HL-60 (cell line): ENCODE results near the gene MYH11.

Experiments
- POLR2AphosphoS5 ChIP-seq: IDR thresholded peaks from 2 replicates; pipeline ENCODE4 v1.6.1; 2012; ENCODE audit warnings: low read depth
- TF ChIP-seq, protein P1 (sequence below): IDR thresholded peaks from one replicate; pipeline ENCODE4 v1.5.1; 2011; ENCODE audit warnings: low read length, control low read depth, inconsistent platforms; ENCODE audit not compliant: insufficient read depth

DNA sequence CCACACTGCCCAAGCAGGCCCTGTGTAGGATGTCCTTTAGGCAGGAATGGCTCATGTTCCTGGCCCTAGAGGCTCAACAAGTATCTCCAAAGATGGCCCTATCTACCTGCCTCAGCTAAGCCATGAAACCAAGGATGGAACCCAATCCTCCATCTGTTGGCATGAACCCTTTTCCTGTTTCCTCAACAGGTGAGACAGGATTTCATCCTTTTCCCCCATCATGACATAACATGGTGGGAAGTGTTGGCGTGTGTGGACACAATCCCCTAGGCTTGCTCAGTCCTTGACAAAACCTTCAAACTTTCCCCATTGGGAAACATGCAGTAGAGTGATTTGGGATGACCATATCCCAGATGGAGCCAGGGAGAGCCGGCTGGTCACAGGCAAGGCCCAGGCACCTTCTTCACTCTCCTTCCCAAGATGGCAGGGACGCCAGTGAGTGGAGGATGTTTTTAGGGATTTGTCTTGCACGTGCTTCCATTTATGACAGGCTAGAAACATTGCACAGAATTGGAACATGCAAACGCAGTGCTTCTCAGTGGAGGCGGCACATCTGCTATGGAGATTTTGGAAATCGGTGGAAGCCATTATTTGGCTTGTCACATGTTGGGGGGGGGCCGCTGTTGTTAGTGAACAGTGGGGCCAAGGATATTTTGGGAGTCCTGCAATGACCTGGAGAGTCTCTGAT, 77.0 kb downstream of the MYH11 start:
- TF ChIP-seq, protein P1, sequence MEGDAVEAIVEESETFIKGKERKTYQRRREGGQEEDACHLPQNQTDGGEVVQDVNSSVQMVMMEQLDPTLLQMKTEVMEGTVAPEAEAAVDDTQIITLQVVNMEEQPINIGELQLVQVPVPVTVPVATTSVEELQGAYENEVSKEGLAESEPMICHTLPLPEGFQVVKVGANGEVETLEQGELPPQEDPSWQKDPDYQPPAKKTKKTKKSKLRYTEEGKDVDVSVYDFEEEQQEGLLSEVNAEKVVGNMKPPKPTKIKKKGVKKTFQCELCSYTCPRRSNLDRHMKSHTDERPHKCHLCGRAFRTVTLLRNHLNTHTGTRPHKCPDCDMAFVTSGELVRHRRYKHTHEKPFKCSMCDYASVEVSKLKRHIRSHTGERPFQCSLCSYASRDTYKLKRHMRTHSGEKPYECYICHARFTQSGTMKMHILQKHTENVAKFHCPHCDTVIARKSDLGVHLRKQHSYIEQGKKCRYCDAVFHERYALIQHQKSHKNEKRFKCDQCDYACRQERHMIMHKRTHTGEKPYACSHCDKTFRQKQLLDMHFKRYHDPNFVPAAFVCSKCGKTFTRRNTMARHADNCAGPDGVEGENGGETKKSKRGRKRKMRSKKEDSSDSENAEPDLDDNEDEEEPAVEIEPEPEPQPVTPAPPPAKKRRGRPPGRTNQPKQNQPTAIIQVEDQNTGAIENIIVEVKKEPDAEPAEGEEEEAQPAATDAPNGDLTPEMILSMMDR, result no peak
- TF ChIP-seq POLR2AphosphoS5, result no peak
